GM18873 (cell line): ENCODE results near the gene SAMHD1.
"Not testable (repeated sequence)": the region's sequence is repeated elsewhere in the genome, so short reads cannot be mapped to it uniquely, and the experiment has no call there.

ENCODE experiments used
- ATAC-seq: cut with Tn5 transposase; IDR thresholded peaks from one replicate; pipeline ENCODE4 v1.9.1; 2021; ENCODE audit warnings: mild to moderate bottlenecking, moderate library complexity, moderate number of reproducible peaks; ENCODE audit not compliant: unreplicated experiment, low FRiP score

Gene SAMHD1

GRCh38 chr20:36956674-36957073 is 5.2 kb upstream of the SAMHD1 start:
- no peak for ATAC-seq

DNA sequence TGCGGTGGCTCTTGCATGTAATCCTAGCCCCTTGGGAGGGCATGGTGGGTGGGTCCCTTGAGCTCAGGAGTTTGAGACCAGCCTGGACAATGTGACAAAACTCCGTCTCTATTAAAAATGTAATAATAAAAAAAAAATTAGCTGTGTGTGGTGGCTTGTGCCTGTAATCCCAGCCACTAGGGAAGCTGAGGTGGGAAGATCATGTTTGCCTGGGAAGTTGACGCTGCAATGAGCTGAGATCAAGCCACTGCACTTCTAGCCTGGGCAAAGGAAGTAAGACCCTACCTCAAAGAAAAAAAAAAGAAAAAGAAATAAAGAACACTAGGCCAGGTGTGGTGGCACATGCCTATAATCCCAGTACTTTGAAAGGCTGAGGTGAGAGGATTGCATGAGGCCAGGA is 4.5 kb upstream of the SAMHD1 start:
- ATAC-seq = no peak

GRCh38 chr20:36951979-36952738 is 651 bp upstream of the SAMHD1 start:
- ATAC-seq = peak; percentile 9

DNA sequence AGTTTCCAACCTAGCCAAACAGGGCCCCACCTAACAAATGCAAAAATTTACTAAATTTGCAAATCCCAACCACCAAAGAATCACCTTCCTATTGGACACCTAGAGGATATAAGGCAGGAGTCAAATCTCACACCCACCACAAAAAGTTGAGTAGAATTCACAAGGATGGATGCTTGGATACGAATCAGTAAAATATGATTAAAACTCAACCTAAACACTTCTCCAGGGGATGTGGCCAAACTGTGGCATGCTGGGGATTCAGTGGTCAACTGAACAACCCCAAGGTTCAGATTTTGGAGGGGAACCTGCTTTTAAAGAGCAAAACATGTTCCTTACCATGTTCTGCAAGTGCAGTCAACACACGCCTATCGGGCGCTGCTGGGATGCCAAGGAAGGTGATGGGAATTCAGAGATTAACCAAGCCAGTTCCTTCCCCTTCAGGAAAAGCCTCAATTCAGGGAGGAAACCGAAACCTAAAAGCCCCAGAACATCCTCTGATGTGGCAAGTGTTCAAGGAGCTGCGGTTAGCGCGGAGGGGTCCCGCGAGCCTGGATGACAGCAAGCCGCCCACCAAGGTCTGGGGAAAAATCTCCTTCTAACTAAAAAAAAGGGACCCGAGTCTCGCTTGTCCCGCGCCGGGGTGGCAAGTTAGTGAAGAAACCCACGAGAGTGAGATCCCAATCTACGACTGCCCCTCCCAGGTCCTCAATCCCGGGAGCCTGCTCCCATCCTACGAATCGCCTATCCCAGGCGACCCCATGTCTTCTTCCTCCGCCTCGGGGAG is 902 bp downstream of the SAMHD1 start:
- no peak for ATAC-seq

DNA sequence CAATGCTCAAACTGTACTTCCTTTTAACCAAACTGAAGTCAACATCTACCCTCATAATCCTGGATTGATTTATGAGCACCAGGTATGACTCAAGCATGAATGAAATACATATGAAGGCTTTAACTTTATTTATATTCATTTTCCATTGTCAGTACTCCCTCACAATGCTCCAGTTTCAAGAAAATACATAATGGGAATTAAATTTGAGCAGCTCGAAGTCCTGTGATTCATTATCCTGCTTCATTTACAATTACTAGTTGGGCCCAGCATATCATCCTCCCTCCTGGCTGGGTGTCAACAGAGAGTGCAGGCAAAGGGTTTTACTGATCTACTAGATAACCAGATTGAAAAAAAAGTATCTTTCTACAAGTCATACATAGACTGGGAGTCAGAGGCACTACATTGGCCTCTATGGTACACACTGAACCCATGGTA is 10.1 kb downstream of the SAMHD1 start:
- no peak for ATAC-seq

DNA sequence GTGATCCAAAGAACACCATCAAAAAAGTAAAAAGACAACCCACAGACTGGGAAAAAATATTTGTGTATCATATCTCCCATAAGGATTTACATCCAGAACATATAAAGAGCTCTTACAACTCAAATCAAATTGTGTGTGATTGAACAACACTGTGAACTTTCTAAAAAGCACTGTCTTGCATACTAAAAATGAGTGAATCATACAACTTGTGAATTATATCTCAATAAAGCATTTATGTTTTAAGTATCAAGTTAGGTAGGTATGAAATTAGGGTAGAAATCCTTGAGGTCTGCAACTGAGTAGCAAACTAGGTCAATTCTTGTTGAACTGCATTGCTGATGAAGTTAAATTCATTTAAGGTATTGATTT is 14.1 kb downstream of the SAMHD1 start:
- ATAC-seq = no peak

- not testable (repeated sequence) for ATAC-seq
Observed at GRCh38 chr20:36936761-36937401, 14.6 kb downstream of the SAMHD1 start.

- ATAC-seq = no peak
Observed at GRCh38 chr20:36936341-36936740, 15.2 kb downstream of the SAMHD1 start.

- ATAC-seq = not testable (repeated sequence)
Observed at GRCh38 chr20:36933571-36933970, 17.9 kb downstream of the SAMHD1 start.

DNA sequence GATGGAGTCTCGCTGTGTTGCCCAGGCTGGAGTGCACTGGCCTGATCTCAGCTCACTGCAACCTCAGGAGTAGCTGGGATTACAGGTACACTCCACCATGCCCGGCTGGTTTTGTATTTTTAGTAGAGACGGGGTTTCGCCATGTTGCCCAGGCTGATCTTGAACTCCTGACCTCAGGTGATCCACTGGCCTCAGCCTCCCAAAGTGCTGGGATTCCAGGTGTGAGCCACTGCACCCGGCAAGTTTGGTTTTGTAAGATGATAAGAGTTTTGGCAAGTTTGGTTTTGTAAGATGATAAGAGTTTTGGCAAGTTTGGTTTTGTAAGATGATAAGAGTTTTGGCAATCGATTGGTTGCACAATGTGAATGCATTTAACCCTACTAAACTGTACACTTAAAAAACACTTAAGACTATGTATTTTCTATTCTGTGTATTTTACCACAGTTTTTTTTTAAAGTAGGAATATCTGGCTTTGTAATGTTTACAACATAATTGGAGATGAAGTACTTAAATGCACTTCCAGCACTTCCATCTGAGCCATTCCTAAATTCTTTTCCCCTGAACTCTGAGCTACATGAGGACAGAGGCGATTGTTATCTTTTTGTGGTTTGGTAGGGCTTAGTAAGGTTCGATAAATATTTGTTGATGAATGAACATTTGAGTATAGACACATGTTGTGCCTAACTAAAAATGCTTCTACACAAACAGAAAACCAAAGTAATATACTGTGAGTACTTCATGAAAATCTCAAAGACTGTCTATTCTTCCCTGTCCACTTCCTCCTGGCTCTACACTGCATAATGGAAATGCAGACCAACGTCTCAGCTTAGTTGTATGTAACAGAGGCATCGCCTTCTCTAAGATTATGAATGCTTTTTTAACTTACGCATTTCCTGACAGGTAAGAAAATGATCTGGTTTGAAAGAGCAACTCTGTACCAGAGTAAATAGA is 18.8 kb downstream of the SAMHD1 start:
- no peak for ATAC-seq

- not testable (repeated sequence) for ATAC-seq
Observed at GRCh38 chr20:36932067-36932466, 19.4 kb downstream of the SAMHD1 start.

GRCh38 chr20:36929691-36930090 is 21.8 kb downstream of the SAMHD1 start:
- no peak for ATAC-seq

GRCh38 chr20:36929290-36929689 is 22.2 kb downstream of the SAMHD1 start:
- no peak for ATAC-seq

DNA sequence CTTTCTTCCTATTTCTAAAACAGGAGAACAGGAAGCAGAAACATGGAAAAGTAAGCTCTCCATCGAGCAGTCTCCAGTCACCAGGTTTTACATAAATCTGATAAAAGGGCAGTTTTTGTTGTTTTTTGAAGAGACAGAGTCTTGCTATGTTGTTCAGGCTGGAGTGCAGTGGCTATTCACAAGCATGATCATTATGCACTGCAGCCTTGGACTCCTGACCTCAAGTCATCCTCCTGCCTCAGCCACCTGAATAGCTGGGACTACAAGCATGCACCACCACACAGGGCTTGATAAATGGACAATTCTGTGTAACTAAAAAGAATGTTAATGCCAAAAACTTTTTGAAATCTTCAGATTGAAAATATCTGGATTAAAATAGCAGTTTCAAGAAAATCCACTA is 23.8 kb downstream of the SAMHD1 start:
- no peak for ATAC-seq

DNA sequence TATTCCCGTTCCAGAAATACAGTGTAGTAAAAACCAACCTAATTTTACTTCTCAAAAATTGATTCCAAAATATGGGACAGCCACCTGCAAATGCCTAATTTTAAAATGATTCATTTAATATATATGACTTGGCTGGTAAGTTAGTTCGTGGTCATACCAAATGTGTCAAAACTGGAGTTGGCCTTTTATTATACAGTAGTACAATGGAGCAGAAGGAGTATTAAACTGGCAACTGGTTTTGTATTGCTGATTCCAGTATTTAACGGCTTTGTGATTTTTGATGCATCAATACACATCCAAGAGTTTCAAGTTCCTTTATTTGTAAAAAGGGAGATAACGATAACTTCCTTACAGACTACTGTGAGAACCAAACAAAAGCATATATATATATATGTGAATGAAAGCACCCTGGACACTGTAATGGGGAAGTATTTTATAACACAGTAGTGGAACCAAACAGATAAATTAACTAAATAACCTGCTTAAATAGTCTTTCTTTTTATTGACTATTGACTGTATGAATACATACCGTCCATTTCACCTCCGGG is 24.8 kb downstream of the SAMHD1 start:
- no peak for ATAC-seq

DNA sequence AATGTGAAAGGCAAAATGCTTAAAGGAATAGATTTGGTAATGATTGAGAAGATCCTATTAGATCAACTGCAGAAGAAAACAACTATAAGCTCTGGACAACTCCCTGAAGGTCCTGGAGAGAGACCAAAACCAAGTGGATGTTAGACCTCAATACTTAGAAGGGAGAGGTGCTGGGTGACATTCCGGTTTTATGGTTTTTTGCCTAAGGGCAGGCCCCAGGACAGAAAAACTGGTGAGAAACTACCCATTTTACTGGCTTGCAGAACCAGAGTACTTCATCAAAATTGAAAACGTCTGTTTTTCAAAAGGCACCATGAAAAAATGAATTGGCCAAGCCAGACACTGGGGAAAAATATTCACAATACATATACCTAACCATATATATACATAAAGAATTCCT is 26.3 kb downstream of the SAMHD1 start:
- no peak for ATAC-seq

GRCh38 chr20:36924167-36925045 is 27.1 kb downstream of the SAMHD1 start:
- ATAC-seq = no peak

DNA sequence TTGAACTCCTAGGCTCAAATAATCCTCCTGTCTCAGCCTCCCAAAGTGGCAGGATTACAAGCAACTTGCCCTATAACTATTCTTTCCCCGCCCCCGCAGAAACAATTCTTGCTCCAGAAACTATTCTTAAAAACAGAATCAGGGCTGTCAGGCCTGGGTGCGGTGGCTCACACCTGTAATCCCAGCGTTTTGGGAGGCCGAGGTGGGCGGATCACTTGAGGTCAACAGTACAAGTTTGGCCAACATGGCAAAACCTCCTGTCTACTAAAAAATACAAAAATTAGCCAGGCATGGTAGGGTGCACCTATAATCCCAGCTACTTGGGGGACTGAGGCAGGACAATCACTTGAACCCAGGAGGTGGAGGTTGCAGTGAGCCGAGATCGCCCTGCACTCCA is 31.2 kb downstream of the SAMHD1 start:
- ATAC-seq = no peak

- no peak for ATAC-seq
Observed at GRCh38 chr20:36919715-36920333, 31.7 kb downstream of the SAMHD1 start.
